Measurements from ENCODE around the gene ISYNA1.

Gene ISYNA1

GRCh38 chr19:18428787-18429674 is 8.9 kb downstream of the ISYNA1 start:
- peak; percentile 97 for DNase-seq
- Histone ChIP-seq H3K27ac (ENCODE audit: low read depth, low read length) (peak overlapping the region; percentile 79), H4K8ac (ENCODE audit: low read depth, low read length) (no peak overlapping the region), H3K27me3 (ENCODE audit: insufficient read depth, low read length, poor library complexity) (no peaks in the 10 kb centered on the region), H3K36me3 (ENCODE audit: control insufficient read depth, insufficient read depth, low read length) (no peaks in the 10 kb centered on the region), H3K4me3 (ENCODE audit: low read length) (no peak overlapping the region), H3K9ac (ENCODE audit: low read length) (peak overlapping the region; percentile 69), H3K18ac (ENCODE audit: low read length) (peak overlapping the region; percentile 22), H3K79me2 (ENCODE audit: control insufficient read depth, insufficient read depth, low read length) (no peaks in the 10 kb centered on the region), H3K56ac (ENCODE audit: low read length) (peak overlapping the region; percentile 90), H2AK5ac (ENCODE audit: low read length) (no peak overlapping the region), H3K4me2 (ENCODE audit: low read length) (peak overlapping the region; percentile 68), H2BK120ac (ENCODE audit: low read depth, low read length) (no peak overlapping the region), H3K4me1 (ENCODE audit: control insufficient read depth, low read depth, low read length) (peaks cover 2% of the 10 kb centered on the region), H2BK5ac (ENCODE audit: low read length) (no peak overlapping the region), H2BK15ac (replicated peaks; ENCODE audit: low read depth) (no peak overlapping the region), H3K23ac (ENCODE audit: low read length) (no peak overlapping the region), H4K5ac (ENCODE audit: low read length) (no peak overlapping the region), H3K4ac (ENCODE audit: low read depth, low read length) (peak overlapping the region; percentile 5), H3K79me1 (ENCODE audit: low read length) (no peaks in the 10 kb centered on the region)
- no CpG with 5 or more reads among the region's 77 CpGs for WGBS (ENCODE audit: extremely low coverage, insufficient coverage, low lambda C conversion rate)

- no peak for DNase-seq
- Histone ChIP-seq H3K18ac (ENCODE audit: low read length) (no peak overlapping the region), H3K4ac (ENCODE audit: low read depth, low read length) (no peak overlapping the region), H3K9ac (ENCODE audit: low read length) (no peak overlapping the region), H3K27ac (ENCODE audit: low read depth, low read length) (no peak overlapping the region), H4K5ac (ENCODE audit: low read length) (no peak overlapping the region), H3K4me3 (ENCODE audit: low read length) (no peak overlapping the region), H2AK5ac (ENCODE audit: low read length) (no peak overlapping the region), H2BK120ac (ENCODE audit: low read depth, low read length) (no peak overlapping the region), H3K79me2 (ENCODE audit: control insufficient read depth, insufficient read depth, low read length) (peaks cover under 1% of the 10 kb centered on the region), H3K79me1 (ENCODE audit: low read length) (peaks cover 2% of the 10 kb centered on the region), H4K8ac (ENCODE audit: low read depth, low read length) (no peak overlapping the region), H3K36me3 (ENCODE audit: control insufficient read depth, insufficient read depth, low read length) (no peaks in the 10 kb centered on the region), H3K4me2 (ENCODE audit: low read length) (no peak overlapping the region), H3K27me3 (ENCODE audit: insufficient read depth, low read length, poor library complexity) (no peaks in the 10 kb centered on the region), H3K23ac (ENCODE audit: low read length) (no peak overlapping the region), H3K56ac (ENCODE audit: low read length) (no peak overlapping the region), H2BK5ac (ENCODE audit: low read length) (no peak overlapping the region), H3K4me1 (ENCODE audit: control insufficient read depth, low read depth, low read length) (peaks cover 2% of the 10 kb centered on the region), H2BK15ac (replicated peaks; ENCODE audit: low read depth) (no peak overlapping the region)
- no CpG with 5 or more reads among the region's 17 CpGs for WGBS (ENCODE audit: extremely low coverage, insufficient coverage, low lambda C conversion rate)
Measured at GRCh38 chr19:18428173-18428786, 9.7 kb downstream of the ISYNA1 start.

GRCh38 chr19:18427743-18428113 is 10.2 kb downstream of the ISYNA1 start:
- Histone ChIP-seq H3K4me2 (ENCODE audit: low read length) (no peak overlapping the region), H3K4ac (ENCODE audit: low read depth, low read length) (no peak overlapping the region), H3K36me3 (ENCODE audit: control insufficient read depth, insufficient read depth, low read length) (no peaks in the 10 kb centered on the region), H2BK5ac (ENCODE audit: low read length) (no peak overlapping the region), H3K79me2 (ENCODE audit: control insufficient read depth, insufficient read depth, low read length) (peaks cover 2% of the 10 kb centered on the region), H4K8ac (ENCODE audit: low read depth, low read length) (no peak overlapping the region), H3K79me1 (ENCODE audit: low read length) (peaks cover 4% of the 10 kb centered on the region), H3K4me1 (ENCODE audit: control insufficient read depth, low read depth, low read length) (peaks cover 2% of the 10 kb centered on the region), H3K9ac (ENCODE audit: low read length) (no peak overlapping the region), H3K4me3 (ENCODE audit: low read length) (no peak overlapping the region), H2BK120ac (ENCODE audit: low read depth, low read length) (no peak overlapping the region), H2AK5ac (ENCODE audit: low read length) (no peak overlapping the region), H2BK15ac (replicated peaks; ENCODE audit: low read depth) (no peak overlapping the region), H3K27ac (ENCODE audit: low read depth, low read length) (no peak overlapping the region), H3K18ac (ENCODE audit: low read length) (no peak overlapping the region), H3K23ac (ENCODE audit: low read length) (no peak overlapping the region), H3K56ac (ENCODE audit: low read length) (no peak overlapping the region), H3K27me3 (ENCODE audit: insufficient read depth, low read length, poor library complexity) (no peaks in the 10 kb centered on the region), H4K5ac (ENCODE audit: low read length) (no peak overlapping the region)
- no peak for DNase-seq
- no CpG with 5 or more reads among the region's 12 CpGs for WGBS (ENCODE audit: extremely low coverage, insufficient coverage, low lambda C conversion rate)

- Histone ChIP-seq H3K79me1 (ENCODE audit: low read length) (peaks cover 4% of the 10 kb centered on the region), H3K18ac (ENCODE audit: low read length) (no peak overlapping the region), H3K23ac (ENCODE audit: low read length) (no peak overlapping the region), H2AK5ac (ENCODE audit: low read length) (no peak overlapping the region), H3K4me3 (ENCODE audit: low read length) (no peak overlapping the region), H3K4me1 (ENCODE audit: control insufficient read depth, low read depth, low read length) (peaks cover 2% of the 10 kb centered on the region), H4K8ac (ENCODE audit: low read depth, low read length) (no peak overlapping the region), H2BK120ac (ENCODE audit: low read depth, low read length) (no peak overlapping the region), H3K27ac (ENCODE audit: low read depth, low read length) (no peak overlapping the region), H3K27me3 (ENCODE audit: insufficient read depth, low read length, poor library complexity) (no peaks in the 10 kb centered on the region), H3K79me2 (ENCODE audit: control insufficient read depth, insufficient read depth, low read length) (peaks cover 4% of the 10 kb centered on the region), H2BK5ac (ENCODE audit: low read length) (no peak overlapping the region), H3K4ac (ENCODE audit: low read depth, low read length) (no peak overlapping the region), H3K36me3 (ENCODE audit: control insufficient read depth, insufficient read depth, low read length) (no peaks in the 10 kb centered on the region), H3K4me2 (ENCODE audit: low read length) (no peak overlapping the region), H2BK15ac (replicated peaks; ENCODE audit: low read depth) (no peak overlapping the region), H3K56ac (ENCODE audit: low read length) (no peak overlapping the region), H3K9ac (ENCODE audit: low read length) (no peak overlapping the region), H4K5ac (ENCODE audit: low read length) (no peak overlapping the region)
- no peak for DNase-seq
- WGBS (ENCODE audit: extremely low coverage, insufficient coverage, low lambda C conversion rate): no CpG with 5 or more reads among the region's 16 CpGs
Measured at GRCh38 chr19:18427080-18427742, 10.7 kb downstream of the ISYNA1 start.

- no peak overlapping the region for H3K4ac ChIP-seq (ENCODE audit: low read depth, low read length)
- no peak overlapping the region for H2BK5ac ChIP-seq (ENCODE audit: low read length)
- H2AK5ac ChIP-seq (ENCODE audit: low read length): no peak overlapping the region
- H3K56ac ChIP-seq (ENCODE audit: low read length): no peak overlapping the region
- no peak overlapping the region for H3K4me2 ChIP-seq (ENCODE audit: low read length)
- H3K79me2 ChIP-seq (ENCODE audit: control insufficient read depth, insufficient read depth, low read length): peaks cover 5% of the 10 kb centered on the region
- no peak overlapping the region for H3K27ac ChIP-seq (ENCODE audit: low read depth, low read length)
- H3K4me3 ChIP-seq (ENCODE audit: low read length): no peak overlapping the region
- H4K8ac ChIP-seq (ENCODE audit: low read depth, low read length): no peak overlapping the region
- H2BK120ac ChIP-seq (ENCODE audit: low read depth, low read length): no peak overlapping the region
- peaks cover 5% of the 10 kb centered on the region for H3K79me1 ChIP-seq (ENCODE audit: low read length)
- no peak overlapping the region for H4K5ac ChIP-seq (ENCODE audit: low read length)
- DNase-seq: no peak
- H3K27me3 ChIP-seq (ENCODE audit: insufficient read depth, low read length, poor library complexity): no peaks in the 10 kb centered on the region
- H3K36me3 ChIP-seq (ENCODE audit: control insufficient read depth, insufficient read depth, low read length): no peaks in the 10 kb centered on the region
- no CpG with 5 or more reads among the region's 8 CpGs for WGBS (ENCODE audit: extremely low coverage, insufficient coverage, low lambda C conversion rate)
- no peak overlapping the region for H3K18ac ChIP-seq (ENCODE audit: low read length)
- no peak overlapping the region for H3K23ac ChIP-seq (ENCODE audit: low read length)
- H3K9ac ChIP-seq (ENCODE audit: low read length): no peak overlapping the region
- H3K4me1 ChIP-seq (ENCODE audit: control insufficient read depth, low read depth, low read length): peaks cover 2% of the 10 kb centered on the region
- no peak overlapping the region for H2BK15ac ChIP-seq (replicated peaks; ENCODE audit: low read depth)
Measured at GRCh38 chr19:18426416-18426767, 11.5 kb downstream of the ISYNA1 start.
